ENCODE data around the gene WSCD2. TPM values are rescaled to one million over a fixed set of nuclear protein-coding genes. Genes with fewer than 3 reads are reported as not detected.

Gene WSCD2
- total and polyA plus RNA-seq, 5 donors from 2014 or later: 0.23 to 2.3 (median 1.6) TPM

GRCh38 chr12:108131657-108132126, 2.6 kb downstream of the WSCD2 start:
- H3K27ac ChIP-seq (ENCODE audit: insufficient read depth, low read length, poor library complexity, severe bottlenecking): no peak overlapping the region
- H3K9me3 ChIP-seq (ENCODE audit: control insufficient read depth in 2 of 2, low read length in 2 of 2): no peaks in the 10 kb centered on the region
- Mint-ChIP-seq H3K4me1 (peaks cover 0 to 13% (median 3%) of the 10 kb centered on the region in 4 donors), H3K36me3 (no peaks in the 10 kb centered on the region), H3K9me3 (peaks cover 0 to 4% (median 1%) of the 10 kb centered on the region in 7 donors), H3K4me3 (peak overlapping the region in 1 of 4 donors; percentile 19), H3K27ac (no peak overlapping the region), H3K27me3 (peaks cover 34% of the 10 kb centered on the region)
- H3K36me3 ChIP-seq (ENCODE audit: control insufficient read depth, insufficient read depth, low read length): no peaks in the 10 kb centered on the region
- DNase-seq (no peak), ATAC-seq (ENCODE audit: low read depth in 2 of 2) (no peak)
- H3K4me1 ChIP-seq (ENCODE audit: control insufficient read depth, insufficient read depth, low read length, poor library complexity, severe bottlenecking): peaks cover 8% of the 10 kb centered on the region
- H3K27me3 ChIP-seq (ENCODE audit: control insufficient read depth, insufficient read depth, low read length): peaks cover 17% of the 10 kb centered on the region
- H3K4me3 ChIP-seq (ENCODE audit: low read depth, low read length): no peak overlapping the region

GRCh38 chr12:108133482-108133881, 4.4 kb downstream of the WSCD2 start:
- Mint-ChIP-seq H3K27ac (no peak overlapping the region), H3K4me3 (no peak overlapping the region), H3K27me3 (peaks cover 16% of the 10 kb centered on the region), H3K36me3 (no peaks in the 10 kb centered on the region), H3K4me1 (peaks cover 0 to 7% (median 2%) of the 10 kb centered on the region in 4 donors), H3K9me3 (peaks cover 0 to 3% (median 0%) of the 10 kb centered on the region in 7 donors)
- H3K9me3 ChIP-seq (ENCODE audit: control insufficient read depth in 2 of 2, low read length in 2 of 2): no peaks in the 10 kb centered on the region
- H3K4me1 ChIP-seq (ENCODE audit: control insufficient read depth, insufficient read depth, low read length, poor library complexity, severe bottlenecking): peaks cover 8% of the 10 kb centered on the region
- no peaks in the 10 kb centered on the region for H3K36me3 ChIP-seq (ENCODE audit: control insufficient read depth, insufficient read depth, low read length)
- H3K27me3 ChIP-seq (ENCODE audit: control insufficient read depth, insufficient read depth, low read length): peaks cover 7% of the 10 kb centered on the region
- H3K4me3 ChIP-seq (ENCODE audit: low read depth, low read length): no peak overlapping the region
- ATAC-seq (ENCODE audit: low read depth in 2 of 2) (no peak), DNase-seq (no peak)
- no peak overlapping the region for H3K27ac ChIP-seq (ENCODE audit: insufficient read depth, low read length, poor library complexity, severe bottlenecking)

GRCh38 chr12:108134744-108135143, 5.7 kb downstream of the WSCD2 start:
- Histone ChIP-seq H3K27me3 (ENCODE audit: control insufficient read depth, insufficient read depth, low read length) (peaks cover 3% of the 10 kb centered on the region), H3K4me1 (ENCODE audit: control insufficient read depth, insufficient read depth, low read length, poor library complexity, severe bottlenecking) (peaks cover under 1% of the 10 kb centered on the region), H3K36me3 (ENCODE audit: control insufficient read depth, insufficient read depth, low read length) (no peaks in the 10 kb centered on the region), H3K27ac (ENCODE audit: insufficient read depth, low read length, poor library complexity, severe bottlenecking) (no peak overlapping the region), H3K9me3 (ENCODE audit: control insufficient read depth in 2 of 2, low read length in 2 of 2) (no peaks in the 10 kb centered on the region), H3K4me3 (ENCODE audit: low read depth, low read length) (no peak overlapping the region)
- ATAC-seq (ENCODE audit: low read depth in 2 of 2) (no peak), DNase-seq (no peak)
- no peak overlapping the region for H3K27ac Mint-ChIP-seq
- peaks cover 0 to 3% (median 0%) of the 10 kb centered on the region in 7 donors for H3K9me3 Mint-ChIP-seq
- H3K4me1 Mint-ChIP-seq: peaks cover 0 to 5% (median 0%) of the 10 kb centered on the region in 4 donors
- H3K36me3 Mint-ChIP-seq: no peaks in the 10 kb centered on the region
- H3K4me3 Mint-ChIP-seq: no peak overlapping the region
- peaks cover 13% of the 10 kb centered on the region for H3K27me3 Mint-ChIP-seq

DNA sequence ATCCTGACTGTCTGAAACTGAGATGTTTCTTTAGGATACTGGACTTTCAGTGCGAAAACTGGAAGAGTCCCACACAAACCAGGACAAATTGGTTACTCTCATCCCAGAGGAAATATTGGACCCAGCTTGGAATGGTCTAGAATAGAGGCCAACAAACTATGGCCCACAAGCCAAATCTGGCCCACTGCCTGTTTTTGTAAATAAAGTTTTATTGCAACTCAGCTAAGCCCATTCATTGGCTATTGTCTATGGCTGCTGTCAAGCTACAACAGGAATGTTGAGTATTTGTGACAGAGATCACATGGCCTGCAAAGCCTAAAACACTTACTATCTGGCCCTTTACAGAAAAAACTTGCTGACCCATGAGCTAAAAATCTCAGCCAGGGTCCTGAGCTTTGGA, 6.5 kb downstream of the WSCD2 start:
- H3K4me1 Mint-ChIP-seq: no peaks in the 10 kb centered on the region
- ATAC-seq (ENCODE audit: low read depth in 2 of 2): no peak
- H3K4me3 Mint-ChIP-seq: no peak overlapping the region
- H3K36me3 Mint-ChIP-seq: no peaks in the 10 kb centered on the region
- H3K9me3 Mint-ChIP-seq: peaks cover 0 to 1% (median 0%) of the 10 kb centered on the region in 7 donors
- H3K27ac Mint-ChIP-seq: no peak overlapping the region
- no peaks in the 10 kb centered on the region for H3K36me3 ChIP-seq (ENCODE audit: control insufficient read depth, insufficient read depth, low read length)
- no peaks in the 10 kb centered on the region for H3K4me1 ChIP-seq (ENCODE audit: control insufficient read depth, insufficient read depth, low read length, poor library complexity, severe bottlenecking)
- H3K9me3 ChIP-seq (ENCODE audit: control insufficient read depth in 2 of 2, low read length in 2 of 2): no peaks in the 10 kb centered on the region
- no peak overlapping the region for H3K27ac ChIP-seq (ENCODE audit: insufficient read depth, low read length, poor library complexity, severe bottlenecking)
- no peak for DNase-seq
- peaks cover 5% of the 10 kb centered on the region for H3K27me3 Mint-ChIP-seq
- no peak overlapping the region for H3K4me3 ChIP-seq (ENCODE audit: low read depth, low read length)
- no peaks in the 10 kb centered on the region for H3K27me3 ChIP-seq (ENCODE audit: control insufficient read depth, insufficient read depth, low read length)

DNA sequence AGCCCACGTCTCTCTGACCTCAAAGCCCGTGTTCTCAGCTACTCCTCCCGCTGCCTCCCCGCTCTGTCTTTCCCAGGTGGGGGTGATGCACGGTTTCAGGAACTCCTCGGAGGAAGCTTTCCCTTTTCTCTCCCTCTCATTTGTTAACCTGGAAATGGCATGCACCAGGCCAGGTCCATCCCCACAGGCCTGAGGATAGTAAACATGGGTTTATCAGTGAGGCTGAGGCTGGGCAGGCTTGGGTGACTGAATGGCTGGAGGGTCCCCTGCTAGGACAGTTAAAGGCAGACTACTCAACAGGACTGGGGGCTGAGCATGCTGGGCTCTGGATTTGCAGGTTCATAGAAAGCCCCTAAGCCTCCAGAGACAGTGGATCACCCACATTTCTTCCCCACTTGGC, 7.6 kb downstream of the WSCD2 start:
- no peak overlapping the region for H3K4me3 ChIP-seq (ENCODE audit: low read depth, low read length)
- H3K4me1 ChIP-seq (ENCODE audit: control insufficient read depth, insufficient read depth, low read length, poor library complexity, severe bottlenecking): no peaks in the 10 kb centered on the region
- ATAC-seq (ENCODE audit: low read depth in 2 of 2) (no peak), DNase-seq (no peak)
- H3K4me3 Mint-ChIP-seq: no peak overlapping the region
- peaks cover 2% of the 10 kb centered on the region for H3K27me3 Mint-ChIP-seq
- no peaks in the 10 kb centered on the region for H3K36me3 Mint-ChIP-seq
- H3K27me3 ChIP-seq (ENCODE audit: control insufficient read depth, insufficient read depth, low read length): no peaks in the 10 kb centered on the region
- no peaks in the 10 kb centered on the region for H3K36me3 ChIP-seq (ENCODE audit: control insufficient read depth, insufficient read depth, low read length)
- H3K27ac ChIP-seq (ENCODE audit: insufficient read depth, low read length, poor library complexity, severe bottlenecking): no peak overlapping the region
- peaks cover 0 to 1% (median 0%) of the 10 kb centered on the region in 7 donors for H3K9me3 Mint-ChIP-seq
- no peaks in the 10 kb centered on the region for H3K9me3 ChIP-seq (ENCODE audit: control insufficient read depth in 2 of 2, low read length in 2 of 2)
- H3K4me1 Mint-ChIP-seq: no peaks in the 10 kb centered on the region
- H3K27ac Mint-ChIP-seq: no peak overlapping the region

GRCh38 chr12:108139454-108139853, 10.4 kb downstream of the WSCD2 start:
- H3K27ac Mint-ChIP-seq: no peak overlapping the region

GRCh38 chr12:108140501-108140900, 11.4 kb downstream of the WSCD2 start:
- ATAC-seq (ENCODE audit: low read depth in 2 of 2) (no peak), DNase-seq (no peak)
- peaks cover 4% of the 10 kb centered on the region for H3K27me3 Mint-ChIP-seq
- no peak overlapping the region for H3K4me3 Mint-ChIP-seq
- no peaks in the 10 kb centered on the region for H3K36me3 ChIP-seq (ENCODE audit: control insufficient read depth, insufficient read depth, low read length)
- no peaks in the 10 kb centered on the region for H3K9me3 ChIP-seq (ENCODE audit: control insufficient read depth in 2 of 2, low read length in 2 of 2)
- no peak overlapping the region for H3K27ac Mint-ChIP-seq
- H3K4me3 ChIP-seq (ENCODE audit: low read depth, low read length): no peak overlapping the region
- H3K4me1 Mint-ChIP-seq: no peaks in the 10 kb centered on the region
- H3K9me3 Mint-ChIP-seq: no peaks in the 10 kb centered on the region
- H3K27me3 ChIP-seq (ENCODE audit: control insufficient read depth, insufficient read depth, low read length): no peaks in the 10 kb centered on the region
- H3K27ac ChIP-seq (ENCODE audit: insufficient read depth, low read length, poor library complexity, severe bottlenecking): no peak overlapping the region
- no peaks in the 10 kb centered on the region for H3K36me3 Mint-ChIP-seq
- H3K4me1 ChIP-seq (ENCODE audit: control insufficient read depth, insufficient read depth, low read length, poor library complexity, severe bottlenecking): no peaks in the 10 kb centered on the region

More at GRCh38 chr12:108139454-108139853, 10.4 kb downstream of the WSCD2 start:
- Mint-ChIP-seq H3K27me3 (peaks cover 4% of the 10 kb centered on the region), H3K9me3 (peaks cover 0 to 1% (median 0%) of the 10 kb centered on the region in 7 donors), H3K4me1 (no peaks in the 10 kb centered on the region), H3K4me3 (no peak overlapping the region), H3K36me3 (no peaks in the 10 kb centered on the region)
- DNase-seq: no peak
- H3K27me3 ChIP-seq (ENCODE audit: control insufficient read depth, insufficient read depth, low read length): no peaks in the 10 kb centered on the region
- H3K27ac ChIP-seq (ENCODE audit: insufficient read depth, low read length, poor library complexity, severe bottlenecking): no peak overlapping the region
- no peaks in the 10 kb centered on the region for H3K4me1 ChIP-seq (ENCODE audit: control insufficient read depth, insufficient read depth, low read length, poor library complexity, severe bottlenecking)
- no peaks in the 10 kb centered on the region for H3K9me3 ChIP-seq (ENCODE audit: control insufficient read depth in 2 of 2, low read length in 2 of 2)
- ATAC-seq (ENCODE audit: low read depth in 2 of 2): no peak
- no peaks in the 10 kb centered on the region for H3K36me3 ChIP-seq (ENCODE audit: control insufficient read depth, insufficient read depth, low read length)
- H3K4me3 ChIP-seq (ENCODE audit: low read depth, low read length): no peak overlapping the region

DNA sequence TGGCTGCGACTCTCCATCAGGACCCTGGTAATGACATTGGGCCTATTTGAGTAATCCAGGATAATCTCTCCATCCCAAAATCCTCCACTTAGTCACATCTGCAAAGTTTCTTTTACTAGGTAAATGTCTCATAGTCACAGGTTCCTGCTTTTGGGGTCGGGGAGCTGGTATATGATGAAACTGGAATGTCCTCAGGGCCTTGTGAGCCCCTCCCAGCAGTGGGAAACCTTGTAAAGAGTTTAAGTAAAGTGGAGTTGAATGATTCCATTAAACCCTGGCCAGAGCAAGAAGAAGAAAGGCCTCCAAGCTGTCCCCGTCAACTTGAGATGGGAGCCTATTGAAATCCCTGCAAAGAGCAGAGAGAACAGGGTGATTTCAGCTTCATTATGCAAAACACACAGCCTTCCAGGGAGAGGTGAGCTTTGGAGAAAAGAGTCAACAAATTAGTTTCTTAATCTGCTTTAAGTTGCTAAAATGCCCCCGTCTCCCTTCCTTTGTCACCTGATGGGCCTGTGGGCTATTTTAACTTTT, 12.6 kb downstream of the WSCD2 start:
- no peak overlapping the region for H3K27ac Mint-ChIP-seq
- no peaks in the 10 kb centered on the region for H3K4me1 Mint-ChIP-seq
- no peak overlapping the region for H3K4me3 Mint-ChIP-seq
- no peak overlapping the region for H3K27ac ChIP-seq (ENCODE audit: insufficient read depth, low read length, poor library complexity, severe bottlenecking)
- H3K4me1 ChIP-seq (ENCODE audit: control insufficient read depth, insufficient read depth, low read length, poor library complexity, severe bottlenecking): no peaks in the 10 kb centered on the region
- no peaks in the 10 kb centered on the region for H3K36me3 Mint-ChIP-seq
- no peaks in the 10 kb centered on the region for H3K27me3 ChIP-seq (ENCODE audit: control insufficient read depth, insufficient read depth, low read length)
- H3K27me3 Mint-ChIP-seq: peaks cover 4% of the 10 kb centered on the region
- no peaks in the 10 kb centered on the region for H3K9me3 ChIP-seq (ENCODE audit: control insufficient read depth in 2 of 2, low read length in 2 of 2)
- ATAC-seq (ENCODE audit: low read depth in 2 of 2): no peak
- no peak overlapping the region for H3K4me3 ChIP-seq (ENCODE audit: low read depth, low read length)
- no peak for DNase-seq
- no peaks in the 10 kb centered on the region for H3K36me3 ChIP-seq (ENCODE audit: control insufficient read depth, insufficient read depth, low read length)
- no peaks in the 10 kb centered on the region for H3K9me3 Mint-ChIP-seq
